Fibroblast of mammary gland (primary cell): ENCODE measurements around the gene TK1.
A peak's percentile ranks its signal among the peaks of the same experiment; 100 is the strongest.

ENCODE experiments used
- DNase-seq: peaks from one replicate; pipeline ENCODE4 v3.0.0-alpha.2; 2010; ENCODE audit warnings: low read depth
- H3K4me3 ChIP-seq: 2 replicates; pipeline ENCODE4 v1.5.1; 2011; ENCODE audit warnings: low read depth, mild to moderate bottlenecking, low read length, moderate library complexity; ENCODE audit not compliant: control insufficient read depth
- CTCF ChIP-seq: conservative IDR thresholded peaks from 2 replicates; pipeline ENCODE4 v1.5.1; 2011; ENCODE audit warnings: low read depth, low read length, inconsistent platforms; ENCODE audit not compliant: control insufficient read depth, insufficient read depth

The TK1 gene

GRCh38 chr17:78147315-78147998 lies 39.4 kb downstream of the TK1 start:
- no peak for DNase-seq
- H3K4me3 ChIP-seq = no peak overlapping the region
- TF ChIP-seq CTCF = no peak

- TF ChIP-seq CTCF = no peak
- H3K4me3 ChIP-seq = no peak overlapping the region
- no peak for DNase-seq
Observed at GRCh38 chr17:78146881-78147280, 40.0 kb downstream of the TK1 start.

- DNase-seq = no peak
- no peak for TF ChIP-seq CTCF
- no peak overlapping the region for H3K4me3 ChIP-seq
Observed at GRCh38 chr17:78146471-78146869, 40.4 kb downstream of the TK1 start.

GRCh38 chr17:78144736-78145641 lies 41.9 kb downstream of the TK1 start:
- no peak overlapping the region for H3K4me3 ChIP-seq
- no peak for TF ChIP-seq CTCF
- peak; percentile 31 for DNase-seq

- H3K4me3 ChIP-seq = no peak overlapping the region
- TF ChIP-seq CTCF = no peak
- peak; percentile 86 for DNase-seq
Observed at GRCh38 chr17:78144147-78144719, 42.6 kb downstream of the TK1 start.

DNA sequence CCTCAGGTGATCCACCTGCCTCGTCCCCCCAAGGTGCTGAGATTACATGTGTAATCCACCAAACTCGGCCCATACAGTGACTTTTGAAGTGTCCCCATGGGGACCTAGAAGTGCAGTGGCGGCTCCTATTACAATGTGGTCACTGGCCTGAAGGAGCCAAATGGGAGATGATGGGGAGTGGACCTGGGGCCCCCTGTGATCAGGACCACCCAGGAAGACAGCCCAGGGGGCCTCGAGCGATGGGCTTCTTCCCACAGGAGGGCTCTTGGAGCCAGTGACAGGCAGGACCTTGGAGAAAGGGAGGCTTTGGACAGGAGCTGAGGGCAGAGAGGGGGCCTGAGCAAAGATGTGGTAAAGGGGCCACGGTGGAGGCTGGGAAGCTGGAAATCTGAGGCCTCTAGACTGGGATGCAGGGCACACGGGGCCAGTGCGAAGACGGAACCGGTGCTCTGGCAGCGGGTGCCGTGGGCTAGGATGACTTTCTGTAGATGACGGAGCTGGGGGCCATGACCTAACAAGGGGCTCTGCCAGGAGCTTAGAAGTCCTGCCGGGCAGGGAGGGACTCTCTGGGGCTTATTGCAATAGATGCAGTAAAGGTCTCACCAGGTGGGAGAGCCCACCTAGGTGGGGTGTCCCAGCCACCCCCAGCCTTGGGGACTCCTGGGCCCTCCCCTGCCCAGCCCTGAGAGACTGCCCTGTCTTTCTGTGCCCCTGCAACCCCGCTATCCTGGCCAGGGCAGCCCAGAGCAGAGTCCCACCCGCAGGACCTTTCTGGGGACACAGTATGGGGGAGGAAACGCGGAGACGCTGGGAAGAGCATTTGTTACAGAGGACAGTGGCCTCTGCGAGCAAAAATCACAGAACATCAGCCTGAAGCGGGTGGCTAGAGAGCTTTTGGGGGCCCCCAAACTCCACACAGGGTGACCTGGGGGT lies 43.4 kb downstream of the TK1 start:
- no peak for TF ChIP-seq CTCF
- DNase-seq = no peak
- no peak overlapping the region for H3K4me3 ChIP-seq
